ENCODE data around the gene CACNA1F. TPM values are rescaled to one million over a fixed set of nuclear protein-coding genes. Genes with fewer than 3 reads are reported as not detected.

Gene CACNA1F
- total RNA-seq: 1 to 10 TPM in 1 of 2 donors, under 1 TPM in 1; 0.70 to 2.0 TPM
- long read RNA-seq: 0 reads

DNA sequence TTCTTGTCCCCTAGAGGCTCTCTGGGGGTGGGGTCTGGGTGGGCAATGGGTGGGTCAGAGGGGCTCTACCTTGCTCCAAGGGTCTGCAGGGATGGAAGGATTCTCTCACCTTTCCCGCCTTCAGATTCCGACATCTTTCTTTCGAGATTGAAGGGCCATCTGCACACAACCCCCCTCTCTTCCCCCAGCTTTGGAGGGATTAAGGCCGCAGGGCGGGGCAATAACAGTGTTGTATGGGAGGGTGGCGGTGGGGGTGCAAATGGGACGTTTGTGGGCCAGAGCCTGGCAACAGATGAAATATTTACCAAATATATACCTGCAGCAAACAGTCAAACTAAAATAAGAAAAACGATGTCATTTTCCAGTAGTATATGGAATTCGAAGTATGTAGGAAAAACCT is at the start of gene CACNA1F:
Gene CACNA1F (minus strand): TSS at position 165 of the 400 bp plus-strand sequence. CDS start 31 bp downstream, at position 134.
- no peak for DNase-seq
- ATAC-seq: no peak
- intact Hi-C loops (cut with DNase I, micrococcal nuclease): no loop called here

GRCh38 chrX:49282647-49283011 is 49.5 kb upstream of the CACNA1F start:
- DNase-seq (no peak), ATAC-seq (peak; percentile 49)
- intact Hi-C loops (cut with DNase I, micrococcal nuclease): no loop called here

DNA sequence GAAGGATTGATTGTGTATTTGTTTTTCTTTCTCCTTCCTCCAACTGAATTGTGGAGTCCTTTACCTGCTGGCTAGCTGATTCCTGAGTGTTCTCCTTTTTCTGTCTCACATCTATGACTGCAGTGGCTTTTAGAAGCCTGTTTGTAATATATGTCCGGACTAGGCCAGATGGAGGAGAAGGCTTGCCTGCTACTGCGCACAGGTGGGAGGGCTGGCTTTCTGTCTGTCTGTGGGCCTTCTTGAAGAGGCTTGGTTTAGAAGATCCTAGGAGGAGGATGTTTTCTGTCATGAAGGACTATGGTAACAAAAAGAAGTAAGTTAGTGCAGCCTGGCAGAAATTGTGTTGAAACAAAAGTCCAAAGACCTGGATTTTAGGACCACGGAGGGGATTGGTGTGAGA is 44.9 kb upstream of the CACNA1F start:
- no peak for DNase-seq
- intact Hi-C loops (cut with DNase I, micrococcal nuclease): no loop called here
- no peak for ATAC-seq

- intact Hi-C loops (cut with DNase I, micrococcal nuclease): no loop called here
- no peak for ATAC-seq
These were observed 44.3 kb upstream of the CACNA1F start for GRCh38 chrX:49277535-49277830.

DNA sequence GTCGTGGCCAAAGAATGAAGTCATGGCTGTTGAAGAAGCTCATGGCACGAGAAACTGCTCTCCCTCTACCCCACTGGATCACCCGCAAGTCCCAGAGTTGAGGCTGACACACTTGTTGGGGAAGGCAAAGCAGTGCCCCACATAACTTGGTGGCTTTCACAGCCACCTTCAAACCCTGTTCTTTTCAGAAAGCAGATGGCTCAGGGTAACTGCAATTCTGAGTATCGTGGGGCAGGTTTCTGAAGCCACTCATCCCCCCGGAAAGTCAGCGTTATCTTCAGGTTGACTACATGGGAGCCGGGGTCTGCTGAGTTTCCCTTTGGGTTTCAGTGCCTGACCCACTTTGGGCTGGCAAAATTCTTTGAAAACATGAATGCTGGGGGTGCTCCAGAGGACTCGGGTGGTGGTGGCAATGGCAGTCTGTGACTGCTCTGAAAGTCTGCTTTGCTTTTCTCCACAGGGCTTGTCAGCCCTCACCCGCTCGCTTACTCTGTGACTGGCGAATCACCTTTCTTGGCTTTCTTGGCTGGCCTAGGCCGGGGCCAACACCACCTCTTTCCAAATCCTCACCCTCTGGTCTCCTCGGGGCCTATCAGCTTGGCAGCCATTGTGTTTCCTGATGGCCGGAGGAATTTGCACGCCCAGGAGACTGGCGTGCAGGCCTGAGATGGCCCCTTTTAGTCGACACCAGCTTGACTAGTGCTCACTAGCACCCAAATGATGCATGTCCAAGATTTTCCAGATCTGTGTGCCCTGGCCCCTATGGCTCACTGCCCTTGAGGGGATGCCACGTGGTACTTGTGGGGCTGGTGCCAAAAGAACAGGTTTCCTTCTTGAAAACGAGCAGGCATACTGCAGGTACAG is 43.8 kb upstream of the CACNA1F start:
- no peak for ATAC-seq
- intact Hi-C loops (cut with DNase I, micrococcal nuclease): no loop called here
- DNase-seq: no peak

More at GRCh38 chrX:49277535-49277830, 44.3 kb upstream of the CACNA1F start:
- DNase-seq: no peak

- DNase-seq (no peak), ATAC-seq (no peak)
- intact Hi-C loops (cut with DNase I, micrococcal nuclease): no loop called here
These were observed 43.1 kb upstream of the CACNA1F start for GRCh38 chrX:49276207-49276606.

DNA sequence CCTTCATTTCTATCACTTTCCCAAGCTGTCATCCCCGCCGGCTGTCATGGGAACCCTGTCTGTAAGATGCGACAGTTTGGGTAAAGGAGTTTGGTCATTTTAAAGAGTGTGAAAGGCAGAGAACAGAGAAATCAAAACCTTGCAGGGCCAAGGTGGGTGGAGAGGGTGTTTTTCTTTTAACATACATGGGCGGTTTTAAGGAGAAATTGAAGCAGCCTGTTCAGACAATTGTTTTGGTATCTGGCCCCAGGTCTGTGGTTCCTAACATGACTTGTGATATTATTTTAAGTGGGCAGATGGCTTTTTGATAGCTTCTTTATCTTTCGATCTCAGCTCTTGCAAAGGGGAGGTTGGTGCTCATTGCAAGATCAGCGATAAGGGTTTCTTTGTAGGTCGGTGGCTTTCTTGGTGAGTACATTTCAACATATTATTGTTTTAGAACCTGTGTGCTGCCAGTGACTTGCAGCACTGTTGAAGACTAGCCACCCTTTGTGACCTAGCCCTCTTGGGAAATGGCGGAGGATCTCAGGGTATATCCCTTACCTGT is 40.1 kb upstream of the CACNA1F start:
- intact Hi-C loops (cut with DNase I, micrococcal nuclease): no loop called here
- ATAC-seq (no peak), DNase-seq (no peak)

DNA sequence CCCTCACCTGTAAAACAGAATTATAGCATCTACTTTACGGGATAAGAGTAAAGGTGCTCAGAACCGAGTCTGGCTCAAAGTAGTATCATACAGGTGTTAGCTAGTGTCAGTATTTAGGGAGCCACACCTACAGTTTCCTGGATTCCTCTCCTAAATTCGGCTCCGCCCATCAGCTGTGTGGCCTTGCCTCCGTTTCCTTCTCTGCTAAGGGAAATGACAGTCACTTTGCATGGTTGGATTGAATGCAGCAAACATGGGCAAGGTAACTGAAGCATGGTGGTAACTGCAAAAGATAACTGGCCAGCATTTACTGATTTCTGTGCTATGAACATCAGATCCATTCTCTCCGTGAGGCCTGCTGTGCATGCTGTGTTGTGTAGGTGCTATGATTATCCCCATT is 39.3 kb upstream of the CACNA1F start:
- intact Hi-C loops (cut with DNase I, micrococcal nuclease): no loop called here
- DNase-seq: no peak
- ATAC-seq: no peak

DNA sequence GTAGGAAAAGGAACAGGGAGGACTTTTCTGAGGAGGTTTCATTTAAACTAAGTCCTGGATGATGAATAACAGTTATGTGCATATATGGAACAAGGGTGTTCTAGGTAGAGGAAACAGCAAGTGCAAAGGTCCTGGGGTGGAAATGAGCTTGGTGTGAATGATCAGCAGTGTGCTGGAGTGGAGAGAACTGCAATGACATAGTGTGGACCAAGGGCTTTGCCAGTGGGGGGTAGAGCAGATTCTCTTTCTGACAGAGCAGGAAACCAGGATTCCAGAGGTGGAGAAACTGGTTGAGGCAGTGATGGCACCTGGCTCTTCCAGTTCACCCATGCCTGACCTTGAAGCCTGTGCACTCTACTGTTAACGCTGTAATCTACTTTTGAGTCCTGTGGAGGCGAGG is 38.2 kb upstream of the CACNA1F start:
- intact Hi-C loops (cut with DNase I, micrococcal nuclease): no loop called here
- DNase-seq (no peak), ATAC-seq (no peak)

- peak in 1 of 2 donors; percentile 31 for DNase-seq
- ATAC-seq: no peak
- intact Hi-C loops (cut with DNase I, micrococcal nuclease): no loop called here
These were observed 37.2 kb upstream of the CACNA1F start for GRCh38 chrX:49270249-49270921.

GRCh38 chrX:49269767-49270248 is 36.7 kb upstream of the CACNA1F start, which contains the start of gene PPP1R3F:
Gene PPP1R3F, plus strand, starts transcription at chrX:49269793. Its CDS starts 77 bp downstream, at chrX:49269870.
- peak; percentile 12 for ATAC-seq
- intact Hi-C loops (cut with DNase I, micrococcal nuclease): no loop called here
- DNase-seq: no peak

- ATAC-seq (peak; percentile 91), DNase-seq (peak; percentile 94 to 98)
- intact Hi-C loops (cut with DNase I, micrococcal nuclease): no loop called here
These were observed 36.0 kb upstream of the CACNA1F start for GRCh38 chrX:49269010-49269766.

DNA sequence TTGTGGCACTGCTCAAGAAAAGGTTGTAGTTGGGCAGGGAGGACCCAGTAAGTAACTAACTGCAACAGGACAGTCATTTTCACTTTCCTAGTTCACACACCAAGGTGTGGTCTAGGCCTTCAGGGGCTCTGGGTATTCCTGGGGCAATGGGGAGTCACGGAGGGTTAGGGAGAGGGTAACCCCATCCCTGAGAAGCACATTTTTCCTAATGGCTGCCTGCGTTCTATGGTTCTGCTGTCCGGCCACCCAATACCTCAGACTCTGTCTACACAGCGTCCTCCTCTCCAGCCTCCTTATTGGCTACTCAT is 35.5 kb upstream of the CACNA1F start:
- intact Hi-C loops (cut with DNase I, micrococcal nuclease): no loop called here
- no peak for DNase-seq
- no peak for ATAC-seq

DNA sequence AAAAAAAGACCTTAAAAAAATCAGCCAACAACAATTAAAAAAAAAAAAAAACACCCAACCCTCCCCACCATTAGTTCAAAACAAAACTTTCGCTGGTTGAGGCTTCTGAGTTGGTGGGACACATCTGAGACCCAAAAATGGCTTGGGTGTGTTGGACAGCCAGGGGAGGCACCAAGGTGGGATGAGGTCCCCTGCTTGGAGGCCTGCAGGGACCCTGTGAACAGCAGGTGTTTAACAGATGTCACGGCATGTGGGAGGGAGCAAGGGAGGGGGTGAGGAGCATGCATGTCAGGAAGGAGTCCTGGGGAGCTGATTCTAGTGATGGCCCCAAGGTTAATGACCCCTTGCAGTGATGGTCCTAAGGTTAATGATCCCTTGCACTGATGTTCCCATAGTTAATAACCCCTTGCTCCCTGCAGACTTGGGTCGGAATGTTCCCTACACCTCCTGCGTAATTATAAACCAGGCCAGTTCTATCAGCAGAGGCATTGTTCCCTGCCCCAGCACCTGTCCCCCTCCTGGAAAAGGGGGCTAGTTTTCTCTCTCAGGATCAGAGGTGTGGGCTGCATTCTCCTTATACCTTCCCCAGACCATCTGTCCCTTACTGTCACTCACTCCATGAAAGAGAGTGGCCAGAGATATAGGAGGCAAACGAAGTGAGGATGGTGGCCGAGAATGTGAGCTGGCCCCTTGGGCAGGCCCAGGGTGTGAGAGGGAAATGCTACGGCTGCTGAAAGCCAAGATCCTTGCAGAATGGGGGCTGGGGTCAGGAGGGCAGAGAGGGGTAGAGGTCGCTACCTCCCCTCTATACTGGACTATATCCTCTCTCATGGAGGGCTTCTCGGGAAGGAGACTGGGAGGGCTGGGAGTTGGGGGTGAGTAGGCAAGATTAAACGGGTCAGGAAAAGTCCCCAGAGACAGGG is 33.6 kb upstream of the CACNA1F start:
- DNase-seq: no peak
- intact Hi-C loops (cut with DNase I, micrococcal nuclease): no loop called here
- no peak for ATAC-seq

GRCh38 chrX:49264460-49264859 is 31.3 kb upstream of the CACNA1F start, which contains the start of gene FOXP3:
Gene FOXP3, minus strand, starts transcription at chrX:49264710. Its CDS starts 6,205 bp downstream, at chrX:49258505.
- no peak for ATAC-seq
- DNase-seq: no peak
- intact Hi-C loops (cut with DNase I, micrococcal nuclease): no loop called here

- DNase-seq (no peak), ATAC-seq (no peak)
- intact Hi-C loops (cut with DNase I, micrococcal nuclease): no loop called here
These were observed 30.5 kb upstream of the CACNA1F start for GRCh38 chrX:49263631-49264030.

- ATAC-seq (no peak), DNase-seq (no peak)
- intact Hi-C loops (cut with DNase I, micrococcal nuclease): no loop called here
These were observed 29.5 kb upstream of the CACNA1F start for GRCh38 chrX:49262603-49263002.

DNA sequence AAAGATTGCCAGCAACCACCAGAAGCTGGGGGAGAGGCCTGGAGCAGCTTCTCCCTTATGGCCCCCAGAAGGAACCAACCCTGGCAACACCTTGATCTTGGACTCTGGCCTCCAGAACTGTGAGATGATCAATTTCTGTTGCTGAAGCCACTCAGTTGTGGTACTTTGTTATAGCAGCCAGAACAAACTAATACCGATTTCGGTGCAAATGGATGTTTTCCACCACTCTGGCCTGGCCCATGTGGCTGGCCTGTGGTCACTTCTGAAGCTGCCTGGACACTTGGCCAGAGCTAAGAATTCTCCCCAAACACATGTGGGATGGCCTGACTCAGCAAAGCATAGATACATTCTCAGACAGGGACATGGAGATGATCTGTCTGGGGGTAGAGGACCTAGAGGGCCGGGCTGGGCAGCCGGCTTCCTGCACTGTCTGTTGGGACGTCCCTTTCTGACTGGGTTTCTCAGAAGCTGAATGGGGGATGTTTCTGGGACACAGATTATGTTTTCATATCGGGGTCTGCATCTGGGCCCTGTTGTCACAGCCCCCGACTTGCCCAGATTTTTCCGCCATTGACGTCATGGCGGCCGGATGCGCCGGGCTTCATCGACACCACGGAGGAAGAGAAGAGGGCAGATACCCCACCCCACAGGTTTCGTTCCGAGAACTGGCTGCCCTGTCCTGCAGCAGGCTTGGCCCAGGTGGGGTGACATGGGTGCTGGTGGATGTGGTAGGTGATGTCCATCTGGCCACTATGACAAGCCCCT is 27.3 kb upstream of the CACNA1F start:
- intact Hi-C loops (cut with DNase I, micrococcal nuclease): no loop called here
- ATAC-seq: no peak
- DNase-seq: no peak
